Amniotic epithelial cell (primary cell): Measurements from ENCODE around the gene IMMP2L.
A peak's percentile ranks its signal among the peaks of the same experiment; 100 is the strongest.
"Not testable (repeated sequence)": the region's sequence is repeated elsewhere in the genome, so short reads cannot be mapped to it uniquely, and the experiment has no call there.

Experiments used
- DNase-seq: peaks from one replicate; pipeline ENCODE4 v3.0.0-alpha.2; 2010; ENCODE audit warnings: low read depth

Gene IMMP2L

DNA sequence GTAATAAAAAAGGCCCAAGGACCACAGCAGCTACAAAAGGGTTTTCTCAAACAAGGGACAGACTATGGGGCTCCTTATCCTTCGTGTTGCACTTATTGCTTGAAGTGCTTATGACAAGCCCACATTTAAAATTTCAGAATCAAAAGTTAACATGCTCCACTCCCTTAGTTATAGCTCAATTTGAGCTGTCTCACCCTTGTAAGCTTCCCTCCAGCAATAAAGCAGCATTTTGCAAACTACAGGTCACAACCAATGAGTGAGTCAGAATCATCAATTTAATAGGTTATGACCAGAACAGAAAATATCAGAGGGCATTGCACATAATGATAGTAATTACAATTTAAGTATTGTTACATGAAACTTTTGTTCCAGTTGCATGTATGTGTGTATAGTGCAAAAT lies 53.0 kb downstream of the IMMP2L start:
- DNase-seq = no peak

GRCh38 chr7:111508387-111508786 lies 53.9 kb downstream of the IMMP2L start:
- no peak for DNase-seq

DNA sequence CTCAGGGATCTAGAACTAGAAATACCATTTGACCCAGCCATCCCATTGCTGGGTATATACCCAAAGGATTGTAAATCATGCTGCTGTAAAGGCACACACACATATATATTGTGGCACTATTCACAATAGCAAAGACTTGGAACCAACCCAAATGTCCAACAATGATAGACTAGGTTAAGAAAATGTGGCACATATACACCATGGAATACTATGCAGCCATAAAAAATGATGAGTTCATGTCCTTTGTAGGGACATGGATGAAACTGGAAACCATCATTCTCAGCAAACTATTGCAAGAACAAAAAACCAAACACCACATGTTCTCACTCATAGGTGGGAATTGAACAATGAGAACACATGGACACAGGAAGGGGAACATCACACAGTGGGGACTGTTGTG lies 56.9 kb downstream of the IMMP2L start:
- not testable (repeated sequence) for DNase-seq

- not testable (repeated sequence) for DNase-seq
Measured at GRCh38 chr7:111501799-111502198, 60.5 kb downstream of the IMMP2L start.

DNA sequence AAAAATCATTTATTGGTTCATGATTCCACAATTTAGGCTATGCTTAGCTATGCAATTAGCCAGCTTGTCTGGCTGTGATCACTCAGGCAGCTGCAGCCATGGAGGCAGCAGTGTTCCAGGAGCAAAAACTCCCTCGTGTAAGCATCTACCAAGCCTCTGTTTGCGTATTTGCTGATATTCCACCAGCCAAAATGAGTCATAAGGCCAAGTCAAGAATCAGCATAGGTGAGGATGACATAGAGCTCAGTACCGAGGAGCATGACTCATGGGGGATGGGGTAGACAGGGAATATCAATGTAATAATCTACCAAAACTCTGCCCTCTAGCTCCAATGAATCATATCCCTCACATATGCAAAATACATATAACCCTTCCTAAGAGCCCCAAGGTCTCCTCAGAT lies 63.3 kb downstream of the IMMP2L start:
- peak; percentile 65 for DNase-seq

DNA sequence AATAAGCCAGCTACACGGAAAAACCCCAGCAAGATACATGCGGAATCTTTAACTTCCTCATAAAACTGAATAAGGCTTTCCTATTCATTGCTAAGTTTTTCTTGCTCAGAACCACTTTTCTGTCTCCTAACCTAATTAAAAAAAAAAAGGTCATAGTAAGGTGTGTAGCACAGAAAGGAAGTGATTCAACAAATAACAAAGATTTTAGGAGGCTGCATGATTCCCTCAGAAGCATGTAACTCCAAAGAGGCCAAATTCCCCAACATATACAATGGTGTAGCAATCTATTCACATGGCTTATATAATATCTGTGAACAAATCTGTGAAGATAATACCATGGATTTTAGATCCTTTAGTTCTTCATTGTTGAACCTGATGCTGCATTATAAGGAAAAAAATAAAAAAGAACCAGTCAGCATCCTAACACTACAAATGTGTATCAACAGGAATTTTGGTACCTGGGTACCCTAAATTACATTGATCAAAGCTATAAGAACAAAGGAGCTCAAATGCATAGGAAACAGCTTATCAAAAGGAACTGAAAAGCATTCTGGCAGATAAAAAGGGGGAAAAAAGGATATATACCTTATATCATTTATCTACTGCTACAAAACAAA lies 63.8 kb downstream of the IMMP2L start:
- DNase-seq = no peak

GRCh38 chr7:111495173-111495810 lies 67.0 kb downstream of the IMMP2L start:
- no peak for DNase-seq

GRCh38 chr7:111492234-111492633 lies 70.1 kb downstream of the IMMP2L start:
- DNase-seq = no peak

GRCh38 chr7:111486472-111487142 lies 75.7 kb downstream of the IMMP2L start:
- peak; percentile 54 for DNase-seq

GRCh38 chr7:111485701-111486380 lies 76.5 kb downstream of the IMMP2L start:
- no peak for DNase-seq

GRCh38 chr7:111483078-111483477 lies 79.2 kb downstream of the IMMP2L start:
- DNase-seq = no peak

DNA sequence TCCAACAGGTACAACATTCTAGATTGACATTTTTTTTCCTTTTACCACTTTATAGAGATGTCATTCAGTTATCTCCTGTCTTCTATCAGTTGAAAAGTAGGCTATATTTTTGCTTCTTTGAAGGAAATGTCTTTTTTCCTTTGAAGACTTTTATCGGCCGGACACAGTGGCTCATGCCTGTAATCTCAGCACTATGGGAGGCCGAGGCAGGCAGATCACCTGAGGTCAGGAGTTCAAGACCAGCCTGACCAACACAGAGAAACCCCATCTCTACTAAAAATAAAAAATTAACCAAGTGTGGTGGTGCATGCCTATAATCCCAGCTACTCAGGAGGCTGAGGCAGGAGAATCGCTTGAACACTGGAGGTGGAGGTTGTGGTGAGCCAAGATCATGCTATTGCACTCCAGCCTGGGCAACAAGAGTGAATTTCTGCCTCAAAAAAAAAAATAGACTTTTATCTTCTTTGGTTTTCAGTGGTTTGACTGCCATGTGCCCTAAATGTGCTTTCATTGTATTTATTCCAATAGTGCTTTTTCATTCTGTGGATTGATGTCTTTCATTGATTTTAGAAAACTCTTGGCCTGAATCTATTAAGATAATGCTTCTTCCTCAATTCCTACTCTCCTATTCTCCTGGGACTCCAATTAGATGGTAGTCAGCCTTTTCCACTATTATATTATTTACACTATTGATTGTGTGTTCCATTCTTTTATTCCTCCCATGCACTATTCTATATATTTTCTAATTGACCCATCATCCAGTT lies 84.6 kb downstream of the IMMP2L start:
- DNase-seq = no peak

DNA sequence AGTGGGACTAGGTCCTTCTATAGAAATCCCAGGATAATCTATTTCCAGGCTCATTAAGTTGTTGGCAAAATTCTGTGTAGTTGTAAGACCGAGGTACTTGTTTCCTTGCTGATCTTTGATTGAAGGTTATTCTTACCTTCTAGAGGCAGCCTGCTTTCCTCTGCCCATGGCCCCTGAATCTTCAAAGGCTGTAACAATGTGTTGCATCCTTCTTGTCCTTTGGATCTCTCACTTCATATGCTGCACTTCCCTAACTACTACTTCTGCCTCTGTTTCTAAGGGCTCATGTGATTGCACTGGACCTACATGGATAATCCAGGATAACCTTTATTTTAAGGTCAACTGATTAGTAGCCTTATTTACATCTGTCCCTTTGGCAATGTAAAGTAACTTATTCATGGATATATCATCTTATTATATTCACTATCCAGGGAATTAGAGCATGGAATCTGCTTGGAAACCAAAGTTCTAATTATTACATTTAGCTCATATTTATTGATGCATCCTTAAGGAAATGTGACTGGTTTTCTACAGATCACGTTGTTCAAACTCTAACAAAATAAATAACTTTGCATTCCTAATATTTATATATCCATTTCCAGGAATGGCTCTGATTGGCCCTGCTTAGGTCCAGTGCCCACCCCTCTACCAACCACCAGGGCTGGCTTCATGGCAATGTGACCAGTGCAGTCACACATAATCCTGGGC lies 85.6 kb downstream of the IMMP2L start:
- no peak for DNase-seq

DNA sequence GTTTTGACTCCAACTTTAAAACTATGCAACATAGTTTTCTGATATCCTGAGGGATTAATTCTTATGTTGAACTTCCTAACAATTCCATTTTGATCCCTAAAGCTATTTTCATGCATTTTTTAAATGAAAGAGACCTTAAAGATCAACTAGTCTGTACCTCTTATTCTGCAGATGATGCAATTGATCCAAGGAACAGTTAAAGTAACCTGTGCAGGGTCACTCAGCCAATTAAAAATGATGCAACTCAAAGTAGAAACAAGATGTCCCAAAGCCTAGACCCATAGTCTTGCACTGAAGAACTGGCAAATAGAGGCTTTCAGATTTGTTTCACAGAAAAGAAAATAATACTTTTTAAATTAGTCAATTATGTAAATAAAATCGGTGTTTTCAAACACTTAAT lies 86.3 kb downstream of the IMMP2L start:
- no peak for DNase-seq

DNA sequence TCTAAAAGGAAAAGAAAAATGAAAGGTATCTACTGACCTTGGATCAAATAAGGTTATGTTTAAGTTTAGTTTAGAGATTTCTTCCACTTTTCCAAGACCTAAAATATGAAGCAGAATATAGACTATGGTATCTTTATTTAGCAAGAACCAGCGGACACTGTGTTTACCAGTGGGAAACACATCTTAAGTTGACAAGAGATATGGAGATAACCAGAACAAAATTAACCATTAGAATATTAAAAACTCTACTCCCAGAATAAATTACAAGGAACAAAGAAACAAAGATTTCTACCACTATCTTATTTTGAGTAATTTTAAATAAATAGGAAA lies 86.9 kb downstream of the IMMP2L start:
- DNase-seq = no peak

- no peak for DNase-seq
Measured at GRCh38 chr7:111474723-111475418, 87.4 kb downstream of the IMMP2L start.

DNA sequence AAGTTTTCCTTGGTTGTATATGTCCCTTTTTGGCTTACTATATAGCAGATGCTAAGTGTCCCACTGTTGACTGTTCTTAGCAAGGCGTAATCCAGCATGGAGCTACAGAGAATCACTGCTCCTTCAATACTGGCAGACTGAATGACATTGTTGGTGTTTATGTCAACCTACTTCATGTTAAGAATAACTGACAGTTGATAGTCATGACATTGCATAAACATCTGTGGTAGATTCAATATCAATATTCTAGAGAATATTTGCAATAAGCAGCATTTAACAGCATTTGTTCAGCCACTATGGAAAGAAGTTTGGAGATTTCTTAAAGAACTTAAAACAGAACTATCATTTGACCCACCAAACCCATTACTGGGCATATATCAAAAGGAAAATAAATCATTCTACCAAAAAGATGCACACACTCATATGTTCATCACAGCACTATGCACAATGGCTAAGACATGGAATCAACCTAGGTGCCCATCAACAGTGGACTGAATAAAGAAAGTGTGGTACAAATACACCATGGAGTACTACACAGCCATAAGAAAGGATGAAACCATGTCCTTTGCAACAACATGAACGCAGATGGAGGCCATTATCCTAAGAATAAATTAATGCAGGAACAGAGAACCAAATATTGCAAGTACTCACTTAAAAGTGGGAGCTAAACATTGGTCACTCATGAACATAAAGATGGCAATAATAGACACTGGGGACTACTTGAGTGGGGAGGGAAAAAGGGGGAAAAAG lies 88.7 kb downstream of the IMMP2L start:
- no peak for DNase-seq

GRCh38 chr7:111470998-111471397 lies 91.3 kb downstream of the IMMP2L start:
- no peak for DNase-seq

- not testable (repeated sequence) for DNase-seq
Measured at GRCh38 chr7:111469894-111470293, 92.4 kb downstream of the IMMP2L start.

GRCh38 chr7:111465774-111466173 lies 96.5 kb downstream of the IMMP2L start:
- DNase-seq = not testable (repeated sequence)
